EH (cell line): Measurements from ENCODE around the gene DMXL2.
A peak's percentile ranks its signal among the peaks of the same experiment; 100 is the strongest.
"Not testable (repeated sequence)": the region's sequence is repeated elsewhere in the genome, so short reads cannot be mapped to it uniquely, and the experiment has no call there.

Experiments
- DNase-seq: peaks from one replicate; pipeline ENCODE4 v3.0.0-alpha.2; 2015; ENCODE audit warnings: low read depth

The DMXL2 gene

DNA sequence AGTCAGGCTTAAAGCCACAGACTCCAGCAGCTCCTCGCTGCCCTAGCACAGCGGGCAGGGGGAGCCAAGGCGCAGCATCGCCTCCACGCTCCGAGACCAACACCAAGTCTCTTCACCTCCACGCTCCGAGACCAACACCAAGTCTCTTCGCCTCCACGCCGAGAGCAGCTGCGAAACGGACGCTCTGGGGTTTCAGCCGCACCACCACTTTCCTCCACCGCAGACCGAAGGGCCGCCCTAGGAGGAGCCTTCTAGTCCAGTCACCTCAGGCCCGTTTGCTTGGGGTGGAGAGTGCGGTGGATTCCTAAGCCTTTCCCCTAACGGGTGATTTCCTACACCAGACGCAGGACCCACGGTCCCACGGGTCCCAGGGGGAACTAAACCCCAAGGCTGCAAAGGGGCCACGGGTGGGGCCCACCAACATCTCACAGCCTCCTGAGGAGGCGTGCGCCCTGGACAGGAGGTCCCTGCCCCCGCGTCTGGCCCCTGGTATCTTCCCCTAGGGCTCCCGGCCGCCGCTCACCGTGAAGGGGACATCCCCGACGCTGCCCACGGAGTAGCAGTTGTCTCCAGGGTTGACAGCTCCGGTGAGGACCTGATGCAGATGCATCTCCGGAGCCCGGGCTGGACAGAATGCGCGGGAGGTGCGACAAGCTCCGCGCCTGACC is 501 bp downstream of the DMXL2 start:
- peak; percentile 71 for DNase-seq

DNA sequence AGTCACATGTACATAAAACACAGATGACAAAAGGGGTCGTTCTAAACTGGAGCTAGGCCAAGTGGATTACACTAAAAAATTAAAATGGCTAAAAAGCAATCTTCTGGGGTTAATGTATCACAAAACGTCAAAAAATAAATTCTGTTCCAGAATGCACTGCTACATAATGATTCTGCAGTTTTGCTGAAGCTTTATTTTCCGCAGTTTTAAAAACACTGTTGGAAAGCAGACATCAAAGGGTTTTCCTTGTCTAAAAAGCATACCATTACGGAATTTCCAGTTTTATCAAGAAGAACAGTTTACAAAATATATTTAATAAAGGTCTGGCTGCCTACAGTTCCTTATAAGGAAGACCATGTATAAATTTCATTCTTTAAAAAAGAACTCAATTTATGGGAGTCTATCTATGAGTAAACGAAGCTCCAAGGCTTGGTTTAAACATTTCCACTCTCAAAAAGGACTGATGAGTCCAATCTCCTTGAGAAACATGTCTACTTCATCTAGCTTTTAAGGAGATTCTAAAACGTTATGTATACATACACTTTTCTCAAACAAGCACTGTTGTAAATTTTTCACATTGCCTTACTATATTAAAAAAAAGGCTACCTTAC is 1.3 kb downstream of the DMXL2 start:
- no peak for DNase-seq

DNA sequence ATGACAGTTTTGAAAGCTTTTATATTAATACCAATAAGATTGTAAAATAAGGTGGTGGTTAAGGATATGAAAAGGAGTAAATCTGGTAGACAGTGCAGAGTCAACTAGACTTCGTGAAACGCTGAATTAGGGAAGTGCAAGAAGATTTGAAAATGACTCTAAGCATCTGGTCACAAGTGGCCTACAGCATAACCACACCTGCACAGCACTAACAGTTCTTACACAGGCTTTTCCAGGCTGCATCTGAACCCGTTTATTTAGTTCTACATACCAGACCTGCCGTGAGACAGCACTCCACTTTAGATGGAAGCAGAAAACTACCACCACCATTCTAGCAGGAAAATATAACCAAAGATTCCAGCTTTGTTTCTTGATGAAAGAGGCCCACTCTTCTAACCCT is 1.9 kb downstream of the DMXL2 start:
- no peak for DNase-seq

DNA sequence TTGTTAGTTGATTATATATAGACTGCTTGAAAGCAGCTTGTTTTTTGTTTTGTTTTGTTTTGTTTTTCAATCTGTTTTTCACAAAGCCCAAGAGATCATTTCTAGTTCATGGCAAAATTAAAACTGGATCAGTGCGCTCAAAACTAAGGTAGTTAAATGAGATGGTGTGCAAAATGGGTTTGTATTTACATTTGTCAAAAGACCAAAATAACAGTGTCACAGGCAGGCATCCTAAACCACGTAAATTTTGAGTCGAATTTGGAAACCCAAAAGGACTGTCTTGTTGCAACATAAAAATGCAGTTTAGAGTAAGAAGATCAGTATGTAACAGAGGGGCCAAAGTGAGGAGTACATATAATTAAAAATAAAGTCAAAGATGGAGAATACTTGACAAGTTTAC is 2.4 kb downstream of the DMXL2 start:
- no peak for DNase-seq

DNA sequence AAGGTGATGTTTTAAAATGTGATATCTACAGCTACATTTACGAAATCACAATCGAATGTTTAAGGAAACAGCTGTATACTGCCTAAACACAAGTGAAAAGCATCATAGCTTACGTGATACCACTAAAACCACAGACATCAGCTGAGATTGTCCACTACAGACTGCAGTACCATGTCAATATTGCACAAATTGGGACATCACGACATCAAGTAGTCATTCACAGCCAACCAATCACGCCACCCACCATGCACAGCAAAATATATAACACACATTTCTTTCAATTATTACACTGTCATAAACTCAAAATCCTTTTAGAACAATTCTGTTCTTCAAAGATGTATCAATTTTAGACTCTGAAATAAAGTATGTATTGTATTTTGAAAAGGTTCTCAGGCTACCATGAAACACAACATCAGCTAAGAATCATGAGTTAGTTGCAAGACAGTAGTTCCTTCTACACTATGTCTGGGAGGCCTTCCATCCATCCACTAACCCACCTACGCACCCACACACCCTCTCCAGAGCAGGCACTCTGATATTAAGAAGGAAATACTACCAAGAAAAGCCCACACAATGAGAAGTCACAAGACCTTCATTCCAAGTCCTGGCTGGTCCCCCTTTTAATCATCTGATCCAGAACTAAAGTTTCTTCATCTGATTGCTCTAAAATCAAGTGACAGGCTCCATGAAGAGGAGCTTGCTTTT is 3.1 kb downstream of the DMXL2 start:
- no peak for DNase-seq

DNA sequence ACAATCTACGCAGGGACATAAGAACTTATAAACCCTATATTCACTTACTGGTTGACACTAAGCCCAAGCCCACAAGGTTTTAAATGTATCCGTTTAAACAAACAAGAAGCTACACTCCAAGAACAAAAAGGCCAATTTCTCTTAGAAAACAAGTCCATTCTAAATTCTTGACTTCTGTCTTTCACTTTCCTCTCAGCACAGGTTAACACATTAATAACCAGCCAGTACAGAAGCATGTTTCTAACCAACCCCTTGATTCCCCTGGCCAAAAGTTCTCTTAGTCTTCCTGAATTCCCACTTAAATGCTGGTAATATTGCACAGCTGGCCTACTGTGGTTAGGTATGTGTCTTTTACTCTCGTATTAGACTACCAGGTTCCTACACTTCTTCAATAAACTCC is 4.7 kb downstream of the DMXL2 start:
- no peak for DNase-seq

DNA sequence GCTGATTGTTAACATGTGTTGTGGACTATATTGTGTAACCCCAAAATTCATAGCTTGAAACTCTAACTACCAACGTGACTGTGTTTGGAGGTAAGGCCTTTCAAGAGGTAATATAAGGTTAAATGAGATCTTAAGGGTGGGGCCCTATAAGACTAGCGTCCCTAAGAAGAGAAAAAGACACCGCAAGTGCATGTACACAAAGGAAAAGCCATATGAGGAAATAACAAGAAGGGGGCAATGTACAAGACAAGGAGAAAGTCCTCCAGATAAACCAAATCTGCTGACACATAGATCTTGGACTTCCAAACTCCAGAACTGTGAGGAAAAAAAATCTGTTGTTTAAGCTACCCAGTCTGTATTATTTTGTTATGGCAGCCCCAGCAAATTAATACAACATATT is 8.6 kb downstream of the DMXL2 start:
- DNase-seq: no peak

DNA sequence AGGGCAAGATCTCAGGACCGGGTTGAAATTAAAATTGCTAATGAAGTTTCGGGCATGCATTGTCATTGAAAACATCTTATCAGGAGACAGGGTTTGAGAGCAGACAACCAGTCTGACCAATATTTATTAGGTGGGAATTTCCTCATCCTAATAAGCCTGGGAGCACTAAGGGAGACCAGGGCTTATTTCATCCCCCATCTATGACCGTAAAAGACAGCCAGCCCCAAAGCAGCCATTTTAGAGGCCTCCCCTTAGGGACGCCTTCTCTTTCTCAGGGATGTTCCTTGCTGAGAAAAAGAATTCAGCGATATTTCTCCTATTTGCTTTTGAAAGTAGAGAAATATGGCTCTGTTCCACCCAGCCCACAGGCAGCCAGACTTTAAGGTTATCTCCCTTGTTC is 9.9 kb downstream of the DMXL2 start:
- DNase-seq: not testable (repeated sequence)

DNA sequence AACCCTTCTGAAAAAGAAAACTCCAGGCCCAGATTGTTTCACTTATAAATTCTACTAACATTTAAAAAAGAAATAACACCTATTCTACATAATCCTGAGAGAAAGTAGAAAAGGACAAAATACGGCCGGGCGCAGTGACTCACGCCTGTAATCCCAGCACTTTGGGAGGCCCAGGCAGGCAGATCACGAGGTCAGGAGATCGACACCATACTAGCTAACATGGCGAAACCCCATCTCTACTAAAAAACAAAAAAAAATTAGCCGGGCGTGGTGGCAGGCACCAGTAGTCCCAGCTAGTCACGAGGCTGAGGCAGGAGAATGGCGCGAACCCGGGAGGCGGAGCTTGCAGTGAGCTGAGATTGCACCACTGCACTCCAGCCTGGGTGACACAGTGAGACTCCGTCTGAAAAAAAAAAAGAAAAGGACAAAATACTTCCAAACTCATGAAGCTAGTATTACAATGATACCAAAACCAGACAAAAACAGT is 19.1 kb downstream of the DMXL2 start:
- not testable (repeated sequence) for DNase-seq

DNA sequence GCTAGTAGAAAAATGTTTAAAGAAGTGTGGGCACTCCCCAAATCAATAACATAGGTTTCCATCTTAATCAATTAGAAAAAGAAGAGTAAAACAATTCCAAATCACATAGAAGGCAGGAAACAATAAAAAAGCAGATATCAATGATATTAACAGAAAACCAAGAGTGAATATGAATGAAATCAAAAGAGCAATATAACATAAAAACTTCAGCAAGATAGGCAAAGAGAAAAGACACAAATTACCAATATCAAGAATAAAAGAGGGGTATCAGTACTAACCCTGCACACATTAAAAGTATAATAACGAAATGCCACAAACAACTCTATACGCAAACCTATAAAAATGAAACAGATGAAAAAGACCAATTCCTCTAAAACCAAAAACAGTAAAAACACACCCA is 19.6 kb downstream of the DMXL2 start:
- DNase-seq: no peak

DNA sequence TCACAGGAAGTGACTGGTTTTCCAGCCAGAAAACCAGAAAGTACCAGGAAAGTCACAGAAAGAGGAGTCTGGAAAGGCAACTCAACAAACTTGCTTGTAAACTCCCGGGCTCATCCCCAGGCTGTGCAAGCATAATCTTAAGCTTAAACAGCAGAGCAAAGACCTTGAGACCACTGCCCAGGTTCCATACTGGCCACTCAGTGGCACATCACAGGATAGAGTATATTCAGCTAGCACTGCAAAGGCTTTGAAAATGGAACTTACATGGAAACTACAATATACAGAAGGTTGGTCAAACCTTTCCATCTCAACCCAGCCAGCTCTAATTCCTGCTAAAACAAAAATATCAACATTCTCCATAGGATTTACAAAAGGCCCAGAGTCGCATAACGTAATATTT is 20.1 kb downstream of the DMXL2 start:
- no peak for DNase-seq

DNA sequence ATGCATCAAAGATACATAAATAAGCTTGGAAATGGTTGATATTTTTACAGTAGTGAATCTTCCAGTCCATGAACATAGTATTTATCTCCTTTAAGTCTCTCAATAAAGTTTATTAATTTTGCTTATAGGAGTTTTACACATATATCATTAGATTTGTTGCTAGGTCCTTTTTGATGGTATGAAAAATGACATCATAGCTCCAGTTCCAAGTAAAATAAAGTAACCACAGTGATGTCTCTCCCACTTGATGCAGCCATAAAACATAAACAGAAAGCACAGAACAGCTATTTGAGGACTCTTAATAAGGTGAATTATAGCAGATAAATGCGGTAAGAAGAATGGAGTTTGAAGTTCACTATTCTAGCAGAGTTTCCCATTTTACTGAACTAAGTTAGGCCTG is 20.8 kb downstream of the DMXL2 start:
- peak; percentile 22 for DNase-seq

DNA sequence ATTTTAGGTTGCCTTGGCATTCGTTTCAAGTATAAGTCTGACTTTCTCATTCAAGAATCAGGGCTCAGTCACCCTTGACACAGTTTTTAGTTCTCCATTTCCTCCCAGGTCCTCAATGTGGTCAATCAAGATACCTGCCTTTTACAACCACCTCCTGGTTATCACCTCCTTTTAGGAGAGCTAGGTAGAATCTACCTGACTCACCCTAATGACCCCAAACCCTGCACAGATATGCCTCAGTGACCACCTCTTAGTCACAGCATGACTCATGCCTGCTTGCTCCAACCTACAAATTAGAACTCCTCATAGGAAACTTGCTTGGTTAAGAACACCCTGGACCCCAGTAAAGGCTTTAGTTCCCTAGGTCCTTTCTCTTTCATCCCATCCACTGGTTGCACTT is 22.5 kb downstream of the DMXL2 start:
- peak; percentile 13 for DNase-seq

DNA sequence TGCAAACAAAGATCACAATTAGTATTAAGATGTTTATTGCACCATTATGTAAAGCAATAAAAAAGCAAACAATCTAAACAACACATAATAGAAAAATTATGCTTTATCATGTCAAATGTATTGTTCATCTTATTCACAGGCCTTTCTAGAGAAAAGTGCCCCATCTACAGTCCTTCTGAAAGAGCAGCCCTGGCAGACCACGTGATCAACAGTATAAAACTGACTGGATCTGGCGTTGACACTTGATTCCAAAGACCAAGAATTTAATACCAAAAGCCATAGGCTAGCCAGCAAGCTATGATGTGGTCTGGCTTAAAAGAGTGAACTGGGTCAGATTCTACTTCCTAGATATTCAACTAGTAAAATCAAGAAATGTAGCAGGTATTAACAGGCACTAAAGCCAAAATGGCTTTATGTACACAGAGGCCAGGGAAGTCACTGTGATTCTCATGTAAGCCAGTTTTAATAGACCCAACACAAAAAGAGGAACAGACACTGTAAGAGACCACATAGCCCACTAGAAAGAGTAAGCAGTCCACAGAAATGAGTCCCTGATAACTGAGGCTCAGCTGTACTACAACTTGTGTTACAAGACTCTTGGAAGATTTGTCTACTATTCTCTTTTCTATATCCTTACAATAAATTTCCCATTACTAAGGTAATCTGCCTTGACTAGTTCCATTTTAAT is 32.5 kb downstream of the DMXL2 start:
- no peak for DNase-seq

DNA sequence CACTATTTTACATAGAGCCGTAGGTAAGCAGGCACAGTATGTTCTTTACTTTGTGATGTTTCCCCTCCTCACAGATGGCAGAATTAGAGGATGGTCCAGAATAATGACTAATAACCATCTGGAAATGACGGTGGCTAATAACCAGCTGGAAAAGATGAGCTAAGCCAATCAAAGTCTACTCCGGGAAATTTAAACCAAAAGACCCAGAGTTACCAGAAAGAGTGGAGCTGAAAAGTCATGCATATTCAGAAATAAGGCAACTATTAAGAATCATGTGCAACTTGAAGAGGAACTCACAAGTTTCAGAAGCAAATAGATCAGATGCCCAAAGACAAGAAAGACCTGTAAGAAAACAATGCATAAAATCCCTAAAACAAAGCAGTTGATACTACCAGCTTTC is 33.6 kb downstream of the DMXL2 start:
- DNase-seq: no peak

DNA sequence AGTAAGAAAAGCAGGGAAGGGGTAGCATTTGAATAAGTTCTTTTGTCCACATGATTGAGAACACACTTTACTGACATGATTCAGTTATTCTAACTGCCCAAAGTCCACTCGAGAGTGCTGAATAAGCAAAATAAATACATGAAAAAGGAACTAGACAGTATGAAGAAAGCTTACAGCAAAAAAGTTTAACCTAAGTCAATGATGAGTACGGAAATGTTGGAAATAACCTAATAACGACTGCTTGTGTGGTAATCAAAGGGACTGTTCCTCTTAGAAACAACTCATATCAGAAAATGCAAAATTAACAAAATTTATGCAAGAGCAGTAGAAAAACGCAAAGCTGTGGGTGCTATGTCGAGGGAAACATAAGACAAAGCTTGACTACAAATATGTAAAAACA is 36.6 kb downstream of the DMXL2 start:
- DNase-seq: no peak

DNA sequence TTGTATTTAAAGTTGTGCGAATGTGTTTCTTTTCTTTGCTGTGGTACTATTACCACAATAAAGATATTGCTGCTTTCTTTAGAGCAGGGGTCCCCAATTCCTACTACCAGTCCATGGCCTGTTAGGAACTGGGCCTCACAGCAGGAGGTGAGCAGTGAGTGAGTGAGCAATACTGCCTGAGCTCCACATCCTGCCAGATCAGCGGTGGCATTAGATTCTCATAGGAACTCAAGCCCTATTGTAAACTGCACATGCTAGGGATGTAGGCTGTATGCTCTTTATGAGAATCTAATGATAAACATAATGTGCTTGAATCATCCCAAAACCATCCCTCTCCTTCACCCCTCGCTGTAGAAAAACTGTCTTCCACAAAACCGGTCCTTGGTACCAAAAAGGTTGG is 41.6 kb downstream of the DMXL2 start:
- peak; percentile 4 for DNase-seq

DNA sequence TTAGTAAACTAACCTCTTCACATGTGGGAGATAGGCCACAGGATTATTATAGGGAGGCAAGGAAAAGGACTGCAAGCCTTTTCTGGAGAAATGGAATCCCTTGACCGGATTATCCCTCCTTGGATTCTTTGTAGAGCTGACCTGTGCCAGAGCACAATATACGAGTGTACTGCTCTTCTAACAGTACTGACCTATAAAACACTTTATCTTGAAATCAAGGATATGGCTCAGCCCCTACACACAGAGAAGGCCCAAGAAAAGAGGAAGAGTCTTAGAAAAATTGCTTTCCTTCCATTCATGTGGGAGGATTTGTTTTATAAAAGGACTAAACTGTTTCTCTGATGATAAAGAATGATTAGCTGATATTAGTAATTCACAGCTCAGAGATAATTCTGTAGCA is 42.2 kb downstream of the DMXL2 start:
- no peak for DNase-seq

DNA sequence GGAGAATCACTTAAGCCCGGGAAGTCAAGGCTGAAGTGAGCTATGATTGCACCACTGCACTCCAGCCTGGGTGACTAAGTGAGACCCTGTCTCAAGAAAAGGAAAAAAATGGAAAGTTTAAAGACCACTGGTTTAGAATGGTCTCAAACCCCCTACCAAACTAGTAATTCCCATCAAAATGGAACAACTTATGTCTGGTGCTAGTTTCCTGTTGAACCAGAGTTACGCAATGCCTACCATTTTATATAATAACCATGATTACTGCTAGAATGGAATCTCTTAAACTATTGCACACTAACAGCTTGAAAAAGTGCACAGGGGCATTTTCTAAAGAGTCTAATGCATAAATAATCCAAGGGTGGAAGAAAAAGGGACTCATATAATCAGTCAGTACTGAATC is 43.6 kb downstream of the DMXL2 start:
- peak; percentile 15 for DNase-seq

DNA sequence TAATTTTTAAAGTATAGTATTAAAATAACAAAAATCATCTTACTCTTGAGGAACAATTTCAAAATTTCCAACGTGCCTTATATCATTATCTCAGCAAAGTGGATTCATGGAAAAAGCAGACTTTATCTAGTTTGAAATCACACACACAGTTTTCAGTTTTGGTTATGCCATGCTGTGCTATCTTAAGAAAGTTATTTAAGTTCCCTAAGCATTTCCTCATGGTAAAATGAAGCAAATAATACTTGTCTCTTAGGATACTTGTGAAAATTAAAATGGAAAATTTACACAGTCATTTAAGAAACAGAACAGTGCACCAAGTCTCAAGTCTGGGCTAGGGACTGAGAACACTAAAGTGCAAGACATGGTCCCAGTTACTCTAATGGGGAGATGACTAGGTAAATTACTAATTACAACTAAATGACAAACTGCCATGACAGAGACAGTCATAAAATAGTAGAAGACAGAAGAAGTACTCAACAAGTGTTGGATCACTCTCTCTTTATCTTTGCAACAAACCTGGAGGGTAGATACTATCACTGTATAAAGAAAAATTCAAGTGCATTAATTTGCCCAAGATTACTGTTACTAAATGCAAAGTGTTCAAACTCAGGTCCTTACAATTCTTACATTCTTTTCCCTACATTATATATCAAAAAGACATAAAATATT is 44.8 kb downstream of the DMXL2 start:
- DNase-seq: no peak

DNA sequence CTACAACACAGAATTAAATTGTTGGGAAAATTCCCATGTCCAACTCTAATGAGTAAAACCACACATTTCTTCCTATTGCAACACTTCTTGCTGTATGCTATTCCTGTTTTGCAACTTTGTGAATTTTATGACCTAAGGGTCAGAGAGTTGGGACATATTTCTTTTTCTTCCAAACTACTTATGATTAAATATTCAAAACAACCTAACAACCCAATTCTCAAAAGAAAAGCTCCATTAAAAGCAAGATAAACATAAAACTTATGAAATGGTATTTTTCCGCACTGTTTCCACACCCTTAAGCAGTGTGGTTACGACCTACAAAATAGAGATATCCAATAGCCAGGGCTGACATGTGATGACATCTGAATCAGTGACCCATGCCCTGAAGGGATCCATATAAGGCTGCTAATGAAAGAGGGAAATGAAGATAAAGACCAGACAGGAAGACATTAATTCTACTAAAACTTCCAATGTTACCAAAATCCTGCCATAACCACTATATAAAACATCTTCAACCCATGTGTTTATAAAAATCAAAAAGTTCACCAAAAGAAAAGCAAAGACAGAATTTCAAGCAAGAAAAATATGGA is 45.6 kb downstream of the DMXL2 start:
- DNase-seq: peak; percentile 66

DNA sequence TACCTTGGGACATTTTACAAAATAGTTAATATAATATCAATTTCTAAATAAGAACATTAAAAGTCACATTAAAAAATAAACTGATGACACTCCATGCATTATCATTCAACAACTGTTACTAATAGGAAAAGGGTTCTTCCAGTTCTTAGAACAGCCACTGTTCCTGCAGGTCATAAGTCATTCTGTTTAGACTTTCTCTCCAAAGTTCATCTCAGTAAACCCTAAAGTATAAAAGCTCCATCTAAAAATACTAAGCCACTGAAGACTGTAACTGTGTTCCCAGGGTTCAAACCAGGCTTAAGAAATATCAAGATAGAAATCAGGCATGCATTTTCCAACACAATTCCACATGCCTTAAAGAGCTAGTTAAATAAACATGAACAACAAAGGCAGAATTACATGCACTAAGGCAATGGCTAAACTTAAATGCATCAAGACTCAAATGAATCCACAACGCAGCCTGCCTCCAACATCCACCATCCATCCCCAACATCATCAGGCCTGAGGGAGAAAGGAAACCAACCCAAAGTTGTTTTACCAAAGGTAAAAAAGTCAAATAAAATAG is 46.2 kb downstream of the DMXL2 start:
- peak; percentile 15 for DNase-seq
